ENCODE measurements around the gene JAK2.

Gene JAK2

GRCh38 chr9:5146241-5146640, 161.2 kb downstream of the JAK2 start:
- no peaks in the 10 kb centered on the region for H3K4me1 ChIP-seq (ENCODE audit: control insufficient read depth, low read length)
- H3K36me3 ChIP-seq (ENCODE audit: control insufficient read depth, low read length) = no peaks in the 10 kb centered on the region
- TF ChIP-seq, protein P1, sequence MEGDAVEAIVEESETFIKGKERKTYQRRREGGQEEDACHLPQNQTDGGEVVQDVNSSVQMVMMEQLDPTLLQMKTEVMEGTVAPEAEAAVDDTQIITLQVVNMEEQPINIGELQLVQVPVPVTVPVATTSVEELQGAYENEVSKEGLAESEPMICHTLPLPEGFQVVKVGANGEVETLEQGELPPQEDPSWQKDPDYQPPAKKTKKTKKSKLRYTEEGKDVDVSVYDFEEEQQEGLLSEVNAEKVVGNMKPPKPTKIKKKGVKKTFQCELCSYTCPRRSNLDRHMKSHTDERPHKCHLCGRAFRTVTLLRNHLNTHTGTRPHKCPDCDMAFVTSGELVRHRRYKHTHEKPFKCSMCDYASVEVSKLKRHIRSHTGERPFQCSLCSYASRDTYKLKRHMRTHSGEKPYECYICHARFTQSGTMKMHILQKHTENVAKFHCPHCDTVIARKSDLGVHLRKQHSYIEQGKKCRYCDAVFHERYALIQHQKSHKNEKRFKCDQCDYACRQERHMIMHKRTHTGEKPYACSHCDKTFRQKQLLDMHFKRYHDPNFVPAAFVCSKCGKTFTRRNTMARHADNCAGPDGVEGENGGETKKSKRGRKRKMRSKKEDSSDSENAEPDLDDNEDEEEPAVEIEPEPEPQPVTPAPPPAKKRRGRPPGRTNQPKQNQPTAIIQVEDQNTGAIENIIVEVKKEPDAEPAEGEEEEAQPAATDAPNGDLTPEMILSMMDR (IDR thresholded peaks at IDR 0.05; ENCODE audit: low read depth, low read length, poor library complexity, severe bottlenecking) = no peak
- TF ChIP-seq EZH2phosphoT487 (IDR thresholded peaks at IDR 0.05; ENCODE audit: borderline replicate concordance, low read length) = no peak
- no peak overlapping the region for H3K4me2 ChIP-seq (ENCODE audit: low read length)
- no peaks in the 10 kb centered on the region for H3K9me3 ChIP-seq (ENCODE audit: control insufficient read depth, insufficient read depth, low read length)
- no peaks in the 10 kb centered on the region for H3K27me3 ChIP-seq (ENCODE audit: control insufficient read depth, low read length)
- no peaks in the 10 kb centered on the region for H3K9me2 ChIP-seq (replicated peaks; ENCODE audit: control insufficient read depth, low read length)
- no peak overlapping the region for H3K27ac ChIP-seq (ENCODE audit: low read depth, low read length)
- H4K20me1 ChIP-seq (ENCODE audit: control insufficient read depth, insufficient read depth, low read depth, low read length) = no peaks in the 10 kb centered on the region
- H3K4me3 ChIP-seq (ENCODE audit: low read length) = no peak overlapping the region
- H3F3A ChIP-seq (ENCODE audit: control insufficient read depth, insufficient read depth) = no peaks in the 10 kb centered on the region
- H3K79me2 ChIP-seq (ENCODE audit: control insufficient read depth, low read length) = no peaks in the 10 kb centered on the region

Measured in DOHH2 (cell line).